SU-DHL-6 (cell line): ENCODE data around the gene ANKRD49.

Experiments used
- H2AFZ ChIP-seq: fragments of 200-600 bp; sonication (generic); 2 replicates; pipeline ENCODE4 v1.6.1; 2014; ENCODE audit warnings: low read depth, mild to moderate bottlenecking, moderate library complexity, mixed read lengths, antibody characterized with exemption, low read length; ENCODE audit not compliant: severe bottlenecking
- H3F3A ChIP-seq: fragments of 200-600 bp; shearing (Covaris generic); 2 replicates; pipeline ENCODE4 v1.6.0; 2016; ENCODE audit warnings: antibody characterized with exemption, mild to moderate bottlenecking; ENCODE audit not compliant: insufficient read depth
- H3K27ac ChIP-seq: fragments of 200-600 bp; sonication (generic); 2 replicates; pipeline ENCODE4 v1.5.1; 2016; ENCODE audit warnings: low read depth, mild to moderate bottlenecking, low read length, moderate library complexity, mixed read lengths
- H3K27me3 ChIP-seq: fragments of 200-600 bp; sonication (generic), shearing (Covaris generic); 2 replicates; pipeline ENCODE4 v1.6.0; 2014; ENCODE audit warnings: mild to moderate bottlenecking, low read length
- H3K36me3 ChIP-seq: fragments of 200-600 bp; sonication (generic); 2 replicates; pipeline ENCODE4 v1.6.1; 2014; ENCODE audit warnings: mild to moderate bottlenecking, low read length, mixed read lengths
- H3K4me2 ChIP-seq: fragments of 300-600, 200-600 bp; shearing (Covaris generic), sonication (generic); 2 replicates; pipeline ENCODE4 v1.6.0; 2014; ENCODE audit warnings: low read length, low read depth, mild to moderate bottlenecking; ENCODE audit not compliant: poor library complexity, severe bottlenecking
- H3K4me3 ChIP-seq: fragments of 200-600 bp; sonication (generic); 2 replicates; pipeline ENCODE4 v1.5.1; 2014; ENCODE audit warnings: antibody characterized with exemption, low read length, mild to moderate bottlenecking, mixed read lengths; ENCODE audit not compliant: insufficient read depth, poor library complexity, severe bottlenecking
- H3K79me2 ChIP-seq: fragments of 200-600 bp; sonication (generic); 2 replicates; pipeline ENCODE4 v1.6.1; 2014; ENCODE audit warnings: mild to moderate bottlenecking, low read length, moderate library complexity; ENCODE audit not compliant: insufficient read depth
- H3K9ac ChIP-seq: fragments of 200-600 bp; sonication (generic); 2 replicates; pipeline ENCODE4 v1.7.0; 2014; ENCODE audit warnings: mild to moderate bottlenecking, low read length
- H3K9me2 ChIP-seq: fragments of 200-600 bp; sonication (generic); replicated peaks from 2 replicates; pipeline ENCODE4 v1.6.1; 2014; ENCODE audit warnings: low read length; ENCODE audit not compliant: insufficient read depth
- H3K9me3 ChIP-seq: fragments of 200-600 bp; sonication (generic); 2 replicates; pipeline ENCODE4 v1.6.1; 2014; ENCODE audit warnings: low read length, mixed read lengths; ENCODE audit not compliant: insufficient read depth
- H4K20me1 ChIP-seq: fragments of 200-600 bp; sonication (generic); 2 replicates; pipeline ENCODE4 v1.6.1; 2014; ENCODE audit warnings: low read depth, mild to moderate bottlenecking, antibody characterized with exemption, low read length, moderate library complexity, mixed read lengths
- CTCF ChIP-seq: fragments of 200-600 bp; sonication (generic); IDR thresholded peaks from one replicate; pipeline ENCODE4 v1.5.1; 2017; ENCODE audit warnings: antibody characterized with exemption, mild to moderate bottlenecking, low read length, moderate library complexity; ENCODE audit not compliant: insufficient read depth, poor library complexity, severe bottlenecking
- EZH2phosphoT487 ChIP-seq: fragments of 200-600 bp; sonication (generic), shearing (Covaris generic); conservative IDR thresholded peaks from 2 replicates; pipeline ENCODE4 v1.6.1; 2018; ENCODE audit warnings: mild to moderate bottlenecking, antibody characterized with exemption, low read length, moderate library complexity, mixed read lengths

ANKRD49 gene

DNA sequence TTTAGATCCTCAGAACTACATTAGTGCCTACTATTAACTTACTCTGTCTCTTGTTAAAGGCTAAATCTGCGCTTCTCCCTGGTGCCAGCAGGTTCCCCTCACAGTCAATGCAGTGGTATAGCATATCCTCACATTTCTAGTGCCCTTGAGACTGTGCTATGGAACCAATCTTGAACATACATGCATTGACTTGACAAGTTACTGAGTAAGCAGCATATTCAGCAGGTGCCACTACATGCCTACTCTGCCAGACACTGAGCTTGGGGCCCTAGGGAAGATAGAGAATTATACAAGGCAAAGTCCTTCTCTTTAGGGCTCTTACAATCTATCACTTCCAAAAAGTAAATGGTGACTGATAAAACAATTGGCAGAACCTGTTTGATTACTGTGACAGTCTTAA, 53.1 kb downstream of the ANKRD49 start:
- H3K9ac ChIP-seq: no peak overlapping the region
- H3K79me2 ChIP-seq: no peaks in the 10 kb centered on the region
- no peaks in the 10 kb centered on the region for H3K9me2 ChIP-seq
- no peaks in the 10 kb centered on the region for H3F3A ChIP-seq
- H3K9me3 ChIP-seq: no peaks in the 10 kb centered on the region
- no peak overlapping the region for H3K4me3 ChIP-seq
- H3K4me2 ChIP-seq: no peak overlapping the region
- TF ChIP-seq EZH2phosphoT487 (no peak), CTCF (no peak)
- no peaks in the 10 kb centered on the region for H3K27me3 ChIP-seq
- H3K27ac ChIP-seq: no peak overlapping the region
- no peaks in the 10 kb centered on the region for H4K20me1 ChIP-seq
- no peaks in the 10 kb centered on the region for H3K36me3 ChIP-seq
- H2AFZ ChIP-seq: no peak overlapping the region

GRCh38 chr11:94549146-94549545, 55.4 kb downstream of the ANKRD49 start:
- Histone ChIP-seq H3K27ac (no peak overlapping the region), H3F3A (no peaks in the 10 kb centered on the region), H4K20me1 (no peaks in the 10 kb centered on the region), H2AFZ (no peak overlapping the region), H3K9ac (no peak overlapping the region), H3K27me3 (no peaks in the 10 kb centered on the region), H3K79me2 (no peaks in the 10 kb centered on the region), H3K4me2 (no peak overlapping the region), H3K36me3 (no peaks in the 10 kb centered on the region), H3K4me3 (no peak overlapping the region), H3K9me3 (no peaks in the 10 kb centered on the region), H3K9me2 (no peaks in the 10 kb centered on the region)
- TF ChIP-seq CTCF (no peak), EZH2phosphoT487 (no peak)
